HepG2 (cell line): ENCODE measurements around the gene IL1R1. TPM values are rescaled to one million over a fixed set of nuclear protein-coding genes. Genes with fewer than 3 reads are reported as not detected.

Experiments
- FOXC1 ChIP-seq: sonication (generic); formaldehyde crosslinking; IDR thresholded peaks from 2 replicates; pipeline ENCODE4 v1.8.0; 2022; ENCODE audit warnings: mild to moderate bottlenecking, missing genetic modification reagents, borderline replicate concordance
- ISX ChIP-seq: sonication (generic); formaldehyde crosslinking; conservative IDR thresholded peaks from 2 replicates; pipeline ENCODE4 v1.5.0; 2020; ENCODE audit warnings: missing genetic modification reagents
- KDM5B ChIP-seq: sonication (generic); formaldehyde crosslinking; IDR thresholded peaks from 2 replicates; pipeline ENCODE4 v1.4.0; 2020; ENCODE audit warnings: missing genetic modification reagents, mild to moderate bottlenecking, borderline replicate concordance
- MED1 ChIP-seq: sonication (generic); formaldehyde crosslinking; IDR thresholded peaks from 2 replicates; pipeline ENCODE4 v1.4.0; 2020; ENCODE audit warnings: missing genetic modification reagents
- MIER2 ChIP-seq: IDR thresholded peaks from 2 replicates; pipeline ENCODE4 v1.6.1; 2016; ENCODE audit warnings: missing biosample characterization, missing genetic modification reagents
- MIXL1 ChIP-seq: IDR thresholded peaks from 2 replicates; pipeline ENCODE4 v1.6.1; 2016
- NAIF1 ChIP-seq: sonication (generic); formaldehyde crosslinking; IDR thresholded peaks from 2 replicates; pipeline ENCODE4 v1.5.0; 2020; ENCODE audit warnings: mild to moderate bottlenecking, missing genetic modification reagents, borderline replicate concordance
- NFE2 ChIP-seq: sonication (generic); formaldehyde crosslinking; IDR thresholded peaks from 2 replicates; pipeline ENCODE4 v1.4.0; 2020; ENCODE audit warnings: missing genetic modification reagents
- PAX8 ChIP-seq: sonication (generic); formaldehyde crosslinking; IDR thresholded peaks from 2 replicates; pipeline ENCODE4 v1.8.0; 2022; ENCODE audit warnings: mild to moderate bottlenecking, missing genetic modification reagents, borderline replicate concordance
- PHF20 ChIP-seq: sonication (generic); formaldehyde crosslinking; IDR thresholded peaks from 2 replicates; pipeline ENCODE4 v1.5.0; 2020; ENCODE audit warnings: mild to moderate bottlenecking, missing genetic modification reagents
- RFX1 ChIP-seq: fragments of 450-650 bp; IDR thresholded peaks from 2 replicates; pipeline ENCODE4 v1.6.1; 2017
- RNF2 ChIP-seq: fragments of 450-650 bp; conservative IDR thresholded peaks from 2 replicates; pipeline ENCODE4 v1.6.1; 2016; ENCODE audit warnings: low read depth
- TBP ChIP-seq: sonication (generic); formaldehyde crosslinking; IDR thresholded peaks from 2 replicates; pipeline ENCODE4 v1.5.0; 2020; ENCODE audit warnings: missing genetic modification reagents
- ZC3H4 ChIP-seq: sonication (generic); formaldehyde crosslinking; IDR thresholded peaks from 2 replicates; pipeline ENCODE4 v1.4.0; 2020; ENCODE audit warnings: missing genetic modification reagents, borderline replicate concordance
- ZFX ChIP-seq: sonication (generic); formaldehyde crosslinking; IDR thresholded peaks from 2 replicates; pipeline ENCODE4 v1.4.0; 2020; ENCODE audit warnings: mild to moderate bottlenecking, low read depth, missing genetic modification reagents, moderate library complexity
- ZNF331 ChIP-seq: sonication (generic); formaldehyde crosslinking; IDR thresholded peaks from 2 replicates; pipeline ENCODE4 v1.4.0; 2020; ENCODE audit warnings: missing genetic modification reagents
- ZNF431 ChIP-seq: sonication (generic); formaldehyde crosslinking; IDR thresholded peaks from 2 replicates; pipeline ENCODE4 v1.9.0; 2022; ENCODE audit warnings: missing genetic modification reagents, low read depth, mild to moderate bottlenecking, borderline replicate concordance
- ZNF550 ChIP-seq: sonication (generic); formaldehyde crosslinking; IDR thresholded peaks from 2 replicates; pipeline ENCODE4 v1.4.0; 2020; ENCODE audit warnings: mild to moderate bottlenecking, missing genetic modification reagents, borderline replicate concordance
- ZNF614 ChIP-seq: IDR thresholded peaks from 2 replicates; pipeline ENCODE4 v1.6.1; 2018; ENCODE audit warnings: missing biosample characterization, missing genetic modification reagents, inconsistent platforms, borderline replicate concordance
- ZNF83 ChIP-seq: sonication (generic); formaldehyde crosslinking; IDR thresholded peaks from 2 replicates; pipeline ENCODE4 v1.4.0; 2020; ENCODE audit warnings: missing genetic modification reagents, mild to moderate bottlenecking, borderline replicate concordance
- ZSCAN21 ChIP-seq: sonication (generic); formaldehyde crosslinking; IDR thresholded peaks from 2 replicates; pipeline ENCODE4 v1.8.0; 2022; ENCODE audit warnings: mild to moderate bottlenecking, missing genetic modification reagents, moderate library complexity, borderline replicate concordance
- ZZZ3 ChIP-seq: sonication (generic); formaldehyde crosslinking; IDR thresholded peaks from 2 replicates; pipeline ENCODE4 v1.4.0; 2020; ENCODE audit warnings: missing genetic modification reagents, mild to moderate bottlenecking, borderline replicate concordance
- polyA plus RNA-seq, 8 experiments: library from polyadenylated mRNA; depleted of rRNA in 3 of 8; stranded (reverse) in 7 of 8; unstranded in 1 of 8; fragments of >200 nt; fragmentation: Illumina TruSeq in 4 of 8; extraction: Trizol in 4 of 8; gene quantifications; 2 replicates each; pipeline versions ENCODE4 v1.2.1 to v1.2.3, GENCODE V29; 2011 to 2016; ENCODE audit warnings: low read depth in 4 of 8, missing spikeins in 1 of 8, mixed read lengths in 1 of 8; ENCODE audit not compliant: insufficient read depth in 1 of 8
- total RNA-seq, 5 experiments: library from RNA; depleted of rRNA; stranded (reverse); fragments of >200 nt; fragmentation: Illumina TruSeq; extraction: Trizol; gene quantifications; 2 replicates each; pipeline ENCODE4 v1.2.3, GENCODE V29; 2016; ENCODE audit warnings: low read depth in 1 of 5
- TF ChIP-seq, protein P1 (sequence below): sonication (generic); formaldehyde crosslinking; IDR thresholded peaks from 2 replicates; pipeline ENCODE4 v1.4.0; 2020; ENCODE audit warnings: mild to moderate bottlenecking, low read depth, missing genetic modification reagents
- TF ChIP-seq, protein P2 (sequence below): sonication (generic); formaldehyde crosslinking; conservative IDR thresholded peaks from 2 replicates; pipeline ENCODE4 v1.4.0; 2020; ENCODE audit warnings: missing genetic modification reagents
- TF ChIP-seq, protein P3 (sequence below): sonication (generic); formaldehyde crosslinking; IDR thresholded peaks from 2 replicates; pipeline ENCODE4 v1.4.0; 2020; ENCODE audit warnings: missing genetic modification reagents, borderline replicate concordance

IL1R1 gene
- total and polyA plus RNA-seq, 2 of the 13 experiments (the other 11 are each of a cell fraction or from before 2014, with no cell fraction given), result 38.0 to 93.1 TPM

DNA sequence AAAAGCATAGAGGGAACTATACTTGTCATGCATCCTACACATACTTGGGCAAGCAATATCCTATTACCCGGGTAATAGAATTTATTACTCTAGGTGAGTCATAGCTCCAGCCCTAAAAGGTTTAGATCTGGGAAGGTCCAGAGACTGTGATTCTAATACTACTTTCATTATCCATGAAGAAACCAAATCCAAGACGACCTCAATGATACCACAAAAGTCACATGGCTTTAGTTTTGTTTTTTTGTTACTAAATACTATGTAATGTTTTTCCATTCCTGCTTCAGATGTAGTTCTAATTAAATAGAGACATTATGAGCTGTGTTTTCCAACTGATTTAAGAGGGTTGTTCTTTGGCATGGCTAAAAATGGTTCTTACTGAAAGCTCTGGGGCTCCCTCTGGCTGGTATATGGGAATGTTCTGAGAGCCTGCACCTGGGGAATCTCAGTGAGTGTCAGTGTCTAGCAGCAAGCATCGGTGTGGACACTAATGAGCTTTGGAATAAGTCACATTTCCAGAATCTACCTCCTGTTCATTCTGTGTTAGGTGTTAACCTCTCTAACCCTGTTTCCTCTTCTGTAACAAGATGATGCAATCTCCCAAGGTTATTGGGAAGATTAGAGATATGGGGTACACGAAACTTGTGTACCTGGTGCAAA lies 23.8 kb downstream of the IL1R1 start (continued):
- TF ChIP-seq ISX (CRISPR knock-in tag), result no peak
- TF ChIP-seq NAIF1 (CRISPR knock-in tag), result no peak
- TF ChIP-seq KDM5B (CRISPR knock-in tag), result no peak
- TF ChIP-seq ZZZ3 (CRISPR knock-in tag), result no peak
- 0 out of 2 replicates have a peak, but pooled peaks have one; percentile 17 for TF ChIP-seq MIER2 (CRISPR knock-in tag)
- no peak for TF ChIP-seq RNF2
- no peak for TF ChIP-seq ZNF550 (CRISPR knock-in tag)
- no peak for TF ChIP-seq ZC3H4
- TF ChIP-seq ZNF83 (CRISPR knock-in tag), result no peak
- TF ChIP-seq RFX1, result no peak
- no peak for TF ChIP-seq ZSCAN21
- TF ChIP-seq, protein P1, sequence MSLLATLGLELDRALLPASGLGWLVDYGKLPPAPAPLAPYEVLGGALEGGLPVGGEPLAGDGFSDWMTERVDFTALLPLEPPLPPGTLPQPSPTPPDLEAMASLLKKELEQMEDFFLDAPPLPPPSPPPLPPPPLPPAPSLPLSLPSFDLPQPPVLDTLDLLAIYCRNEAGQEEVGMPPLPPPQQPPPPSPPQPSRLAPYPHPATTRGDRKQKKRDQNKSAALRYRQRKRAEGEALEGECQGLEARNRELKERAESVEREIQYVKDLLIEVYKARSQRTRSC, result no peak
- no peak for TF ChIP-seq NFE2 (CRISPR knock-in tag)
- no peak; the same call in 1 of the 2 replicates for TF ChIP-seq MIXL1 (CRISPR knock-in tag)
- 0 out of 2 replicates have a peak, but pooled peaks have one; percentile 22 for TF ChIP-seq FOXC1 (CRISPR knock-in tag)
- TF ChIP-seq, protein P2, sequence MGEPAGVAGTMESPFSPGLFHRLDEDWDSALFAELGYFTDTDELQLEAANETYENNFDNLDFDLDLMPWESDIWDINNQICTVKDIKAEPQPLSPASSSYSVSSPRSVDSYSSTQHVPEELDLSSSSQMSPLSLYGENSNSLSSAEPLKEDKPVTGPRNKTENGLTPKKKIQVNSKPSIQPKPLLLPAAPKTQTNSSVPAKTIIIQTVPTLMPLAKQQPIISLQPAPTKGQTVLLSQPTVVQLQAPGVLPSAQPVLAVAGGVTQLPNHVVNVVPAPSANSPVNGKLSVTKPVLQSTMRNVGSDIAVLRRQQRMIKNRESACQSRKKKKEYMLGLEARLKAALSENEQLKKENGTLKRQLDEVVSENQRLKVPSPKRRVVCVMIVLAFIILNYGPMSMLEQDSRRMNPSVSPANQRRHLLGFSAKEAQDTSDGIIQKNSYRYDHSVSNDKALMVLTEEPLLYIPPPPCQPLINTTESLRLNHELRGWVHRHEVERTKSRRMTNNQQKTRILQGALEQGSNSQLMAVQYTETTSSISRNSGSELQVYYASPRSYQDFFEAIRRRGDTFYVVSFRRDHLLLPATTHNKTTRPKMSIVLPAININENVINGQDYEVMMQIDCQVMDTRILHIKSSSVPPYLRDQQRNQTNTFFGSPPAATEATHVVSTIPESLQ, result no peak
- peak; percentile 87 for TF ChIP-seq MED1 (CRISPR knock-in tag)
- no peak for TF ChIP-seq PAX8
- TF ChIP-seq TBP, result no peak
- TF ChIP-seq PHF20, result no peak
- TF ChIP-seq, protein P3, sequence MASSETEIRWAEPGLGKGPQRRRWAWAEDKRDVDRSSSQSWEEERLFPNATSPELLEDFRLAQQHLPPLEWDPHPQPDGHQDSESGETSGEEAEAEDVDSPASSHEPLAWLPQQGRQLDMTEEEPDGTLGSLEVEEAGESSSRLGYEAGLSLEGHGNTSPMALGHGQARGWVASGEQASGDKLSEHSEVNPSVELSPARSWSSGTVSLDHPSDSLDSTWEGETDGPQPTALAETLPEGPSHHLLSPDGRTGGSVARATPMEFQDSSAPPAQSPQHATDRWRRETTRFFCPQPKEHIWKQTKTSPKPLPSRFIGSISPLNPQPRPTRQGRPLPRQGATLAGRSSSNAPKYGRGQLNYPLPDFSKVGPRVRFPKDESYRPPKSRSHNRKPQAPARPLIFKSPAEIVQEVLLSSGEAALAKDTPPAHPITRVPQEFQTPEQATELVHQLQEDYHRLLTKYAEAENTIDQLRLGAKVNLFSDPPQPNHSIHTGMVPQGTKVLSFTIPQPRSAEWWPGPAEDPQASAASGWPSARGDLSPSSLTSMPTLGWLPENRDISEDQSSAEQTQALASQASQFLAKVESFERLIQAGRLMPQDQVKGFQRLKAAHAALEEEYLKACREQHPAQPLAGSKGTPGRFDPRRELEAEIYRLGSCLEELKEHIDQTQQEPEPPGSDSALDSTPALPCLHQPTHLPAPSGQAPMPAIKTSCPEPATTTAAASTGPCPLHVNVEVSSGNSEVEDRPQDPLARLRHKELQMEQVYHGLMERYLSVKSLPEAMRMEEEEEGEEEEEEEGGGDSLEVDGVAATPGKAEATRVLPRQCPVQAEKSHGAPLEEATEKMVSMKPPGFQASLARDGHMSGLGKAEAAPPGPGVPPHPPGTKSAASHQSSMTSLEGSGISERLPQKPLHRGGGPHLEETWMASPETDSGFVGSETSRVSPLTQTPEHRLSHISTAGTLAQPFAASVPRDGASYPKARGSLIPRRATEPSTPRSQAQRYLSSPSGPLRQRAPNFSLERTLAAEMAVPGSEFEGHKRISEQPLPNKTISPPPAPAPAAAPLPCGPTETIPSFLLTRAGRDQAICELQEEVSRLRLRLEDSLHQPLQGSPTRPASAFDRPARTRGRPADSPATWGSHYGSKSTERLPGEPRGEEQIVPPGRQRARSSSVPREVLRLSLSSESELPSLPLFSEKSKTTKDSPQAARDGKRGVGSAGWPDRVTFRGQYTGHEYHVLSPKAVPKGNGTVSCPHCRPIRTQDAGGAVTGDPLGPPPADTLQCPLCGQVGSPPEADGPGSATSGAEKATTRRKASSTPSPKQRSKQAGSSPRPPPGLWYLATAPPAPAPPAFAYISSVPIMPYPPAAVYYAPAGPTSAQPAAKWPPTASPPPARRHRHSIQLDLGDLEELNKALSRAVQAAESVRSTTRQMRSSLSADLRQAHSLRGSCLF, result no peak
- peak; percentile 57; the same call in 1 of the 2 replicates for TF ChIP-seq ZNF331
- no peak for TF ChIP-seq ZNF431 (CRISPR knock-in tag)
- TF ChIP-seq ZFX (CRISPR knock-in tag), result no peak
- no peak for TF ChIP-seq ZNF614 (CRISPR knock-in tag)
